GM12878 (cell line): ENCODE measurements around the gene TMPRSS7. TPM values are rescaled to one million over a fixed set of nuclear protein-coding genes. Genes with fewer than 3 reads are reported as not detected.

Experiments
- ATAC-seq: fragments of 200-7000 bp; cut with Tn5 transposase; 3 replicates; pipeline ENCODE4 v1.9.1; 2020; ENCODE audit warnings: mild to moderate bottlenecking, moderate library complexity
- BruUV-seq: library from RNA; stranded (reverse); fragments of 400-500 nt; replicated peaks from 2 replicates; lab custom pipeline; 2021; lab: Mats Ljungman, UMichigan
- CTCF ChIA-PET: fragments of 300-600 bp; sonication (Branson Sonifier 250); formaldehyde crosslinking; extraction: SDS; loops from one replicate; lab custom pipeline; 2021; ENCODE audit warnings: inconsistent platforms; lab: Yijun Ruan, JAX
- POLR2A ChIA-PET: fragments of 350-600 bp; formaldehyde crosslinking; extraction: SDS; loops from one replicate; lab custom pipeline; 2021; ENCODE audit warnings: inconsistent platforms; lab: Charles Lee
- RAD21 ChIA-PET: fragments of 300-600 bp; sonication (Branson Sonifier 250); formaldehyde crosslinking; loops from one replicate; lab custom pipeline; 2023; ENCODE audit warnings: antibody characterized with exemption; ENCODE audit not compliant: unreplicated experiment; lab: Charles Lee
- SMC1A ChIA-PET: fragments of 300-600 bp; sonication (Branson Sonifier 250); formaldehyde crosslinking; loops from one replicate; lab custom pipeline; 2023; ENCODE audit not compliant: unreplicated experiment, uncharacterized antibody; lab: Charles Lee
- DNase-seq: peaks from one replicate; pipeline ENCODE4 v3.0.0-alpha.2; 2011; ENCODE audit warnings: low read depth, low spot score
- FAIRE-seq: peaks from 3 replicates; lab custom pipeline; 2011; peaks lifted over from hg19 to GRCh38; lab: Jason Lieb, UNC
- H2AFZ ChIP-seq: 2 replicates; pipeline ENCODE4 v1.6.0; 2011; ENCODE audit warnings: low read depth, low read length, control low read depth; ENCODE audit not compliant: control insufficient read depth
- H3K27ac ChIP-seq: 2 replicates; pipeline ENCODE4 v1.5.1; 2011; ENCODE audit warnings: control low read depth; ENCODE audit not compliant: control insufficient read depth, insufficient read depth
- H3K27me3 ChIP-seq, 2 experiments: replicated peaks in 1 of 2; 2 replicates each; pipeline versions ENCODE4 v1.6.0 to v1.6.1; 2011; ENCODE audit warnings: low read length in 1 of 2; ENCODE audit not compliant: control insufficient read depth in 2 of 2, insufficient read depth in 2 of 2
- H3K36me3 ChIP-seq, 2 experiments: 2 replicates each; pipeline ENCODE4 v1.5.1; 2011; ENCODE audit warnings: low read length in 1 of 2; ENCODE audit not compliant: control insufficient read depth in 2 of 2, insufficient read depth in 2 of 2
- H3K4me1 ChIP-seq: 2 replicates; pipeline ENCODE4 v1.6.1; 2011; ENCODE audit warnings: mild to moderate bottlenecking, low read length, moderate library complexity, mixed read lengths; ENCODE audit not compliant: control insufficient read depth, insufficient read depth
- H3K4me2 ChIP-seq: 2 replicates; pipeline ENCODE4 v1.6.0; 2011; ENCODE audit warnings: control low read depth; ENCODE audit not compliant: control insufficient read depth, insufficient read depth
- H3K4me3 ChIP-seq: fragments of 200-600 bp; sonication (generic); 2 replicates; pipeline ENCODE4 v1.5.1; 2016
- H3K79me2 ChIP-seq: 2 replicates; pipeline ENCODE4 v1.6.0; 2011; ENCODE audit warnings: low read length; ENCODE audit not compliant: control insufficient read depth, insufficient read depth
- H3K9ac ChIP-seq: 2 replicates; pipeline ENCODE4 v1.8.0; 2011; ENCODE audit warnings: low read length, control low read depth, mixed read lengths; ENCODE audit not compliant: control insufficient read depth, insufficient read depth
- H3K9me3 ChIP-seq: replicated peaks from 3 replicates; pipeline ENCODE4 v1.5.1; 2011; ENCODE audit warnings: mild to moderate bottlenecking, low read length; ENCODE audit not compliant: control insufficient read depth, insufficient read depth
- H4K20me1 ChIP-seq: 2 replicates; pipeline ENCODE4 v1.6.0; 2011; ENCODE audit not compliant: control insufficient read depth, insufficient read depth
- CREB1 ChIP-seq: IDR thresholded peaks from 2 replicates; pipeline ENCODE4 v1.6.1; 2012; ENCODE audit warnings: low read depth, mild to moderate bottlenecking, inconsistent platforms
- E4F1 ChIP-seq: fragments of 450-650 bp; IDR thresholded peaks from 2 replicates; pipeline ENCODE4 v1.6.1; 2018; ENCODE audit warnings: borderline replicate concordance, mild to moderate bottlenecking; ENCODE audit not compliant: partially characterized antibody
- FOS ChIP-seq: IDR thresholded peaks from 3 replicates; pipeline ENCODE4 v1.6.1; 2011; ENCODE audit warnings: borderline replicate concordance; ENCODE audit not compliant: insufficient read length; ENCODE audit errors: extremely low read depth
- IKZF2 ChIP-seq, 2 experiments: fragments of 450-650 bp; IDR thresholded peaks; 2 replicates each; pipeline ENCODE4 v1.6.1; 2017; ENCODE audit warnings: mild to moderate bottlenecking in 2 of 2, moderate library complexity in 2 of 2
- MTA2 ChIP-seq: fragments of 450-650 bp; IDR thresholded peaks from 2 replicates; pipeline ENCODE4 v1.6.1; 2016; ENCODE audit warnings: low read depth, mild to moderate bottlenecking, moderate library complexity
- MTA3 ChIP-seq: IDR thresholded peaks from 2 replicates; pipeline ENCODE4 v1.6.1; 2012; ENCODE audit warnings: low read length, inconsistent platforms, borderline replicate concordance
- PRDM15 ChIP-seq: fragments of 450-650 bp; formaldehyde crosslinking; IDR thresholded peaks from 2 replicates; pipeline ENCODE4 v1.4.0; 2020; ENCODE audit warnings: mild to moderate bottlenecking, moderate library complexity
- SPI1 ChIP-seq: IDR thresholded peaks from 2 replicates; pipeline ENCODE4 v1.6.1; 2011; ENCODE audit warnings: low read depth, mild to moderate bottlenecking, low read length, moderate library complexity, borderline replicate concordance; ENCODE audit not compliant: insufficient read depth
- SREBF1 ChIP-seq: IDR thresholded peaks from 2 replicates; pipeline ENCODE4 v1.6.1; 2012; ENCODE audit warnings: mild to moderate bottlenecking, low read length
- SRF ChIP-seq, 2 experiments: IDR thresholded peaks; 2 replicates each; pipeline ENCODE4 v1.6.1; 2011; ENCODE audit warnings: low read depth in 2 of 2, low read length in 2 of 2, mild to moderate bottlenecking in 1 of 2, moderate library complexity in 1 of 2
- WGBS: methylation state at CpG from one replicate; pipeline ENCODE4 v1.1.6; 2016; ENCODE audit warnings: low lambda C conversion rate; ENCODE audit not compliant: insufficient replicate concordance, insufficient coverage; ENCODE audit errors: missing lambda C conversion rate; 5-methylcytosine and 5-hydroxymethylcytosine counted together
- in situ Hi-C: fragments of 300-500 bp; cut with MboI; formaldehyde crosslinking; loops from 9 replicates; pipeline ENCODE4 v1.14.3; 2018; ENCODE audit warnings: mixed read lengths
- intact Hi-C: fragments of 100-400 bp; cut with micrococcal nuclease; formaldehyde crosslinking; loops from one replicate; pipeline ENCODE4 v1.14.2; 2022; ENCODE audit not compliant: unreplicated experiment
- polyA plus RNA-seq, 11 experiments: library from polyadenylated mRNA; depleted of rRNA in 4 of 11; unstranded in 6 of 11; stranded (reverse) in 5 of 11; fragments of >200 nt; fragmentation: Nextera tagmentation in 4 of 11; fragmentation: Illumina TruSeq in 1 of 11; extraction: Ambion mirVana in 4 of 11; extraction: Trizol in 1 of 11; gene quantifications; 1 replicate in 1 of 11; 2 replicates in 10 of 11; pipeline versions ENCODE4 v1.2.1 to v1.2.3, GENCODE V29; 2011 to 2016; ENCODE audit warnings: inconsistent platforms in 2 of 11, missing spikeins in 2 of 11, low read depth in 1 of 11
- total RNA-seq, 4 experiments: library from RNA; depleted of rRNA in 3 of 4; stranded (reverse); fragments of >200 nt in 3 of 4; fragmentation: Illumina TruSeq in 1 of 4; extraction: Trizol in 1 of 4; gene quantifications; 2 replicates each; pipeline versions ENCODE4 v1.2.1 to v1.2.3, GENCODE V29; 2013 to 2021

The TMPRSS7 gene
- total and polyA plus RNA-seq, 10 of the 15 experiments (the other 5 are each of a cell fraction or from before 2014, with no cell fraction given), result 0.03 TPM; not detected in 9

- 28% methylated on average over 3 of the region's 3 CpGs for WGBS
- no peaks in the 10 kb centered on the region for H3K79me2 ChIP-seq
- H3K4me3 ChIP-seq, result no peak overlapping the region
- no peak overlapping the region for H3K9ac ChIP-seq
- H3K27me3 ChIP-seq, result no peaks in the 10 kb centered on the region
- in situ Hi-C loops, result no loop called here
- TF ChIP-seq IKZF2 (IDR thresholded peaks at IDR 0.05) (0 out of 4 replicates have a peak, but pooled peaks of 1 of the 2 experiments have one; percentile 18), SPI1 (peak; percentile 84), MTA2 (no peak)
- TF ChIP-seq, all 136 proteins: peak for 2
- H3K4me1 ChIP-seq, result no peaks in the 10 kb centered on the region
- intact Hi-C loops, result no loop called here
- no peak overlapping the region for H3K4me2 ChIP-seq
- CTCF ChIA-PET, result interaction anchor here (0.6 to 4.4 kb wide), 15 partner anchors 11 to 322 kb away, joined by 3 to 59 read pairs (median 4); no protein-coding TSS in a partner anchor
- H4K20me1 ChIP-seq, result no peaks in the 10 kb centered on the region
- peak; percentile 72 for ATAC-seq
- no peaks in the 10 kb centered on the region for H3K36me3 ChIP-seq
- H3K9me3 ChIP-seq, result no peaks in the 10 kb centered on the region
- no peak overlapping the region for H3K27ac ChIP-seq
- SMC1A ChIA-PET, result interaction anchor here (0.7 to 4.1 kb wide), 17 partner anchors 10 to 322 kb away, joined by 3 to 23 read pairs (median 4); partner anchors contain the start of gene ABHD10
- DNase-seq, result peak; percentile 25
- no TSS peak for BruUV-seq
- no peak overlapping the region for H2AFZ ChIP-seq
- RAD21 ChIA-PET, result interaction anchor here (0.9 to 3.4 kb wide), 6 partner anchors 23 to 369 kb away, joined by 3 to 25 read pairs (median 6); partner anchors contain the start of gene ABHD10
- POLR2A ChIA-PET, result interaction anchor here (1.5 kb wide), 1 partner anchor 60 kb away, joined by 8 read pairs; the partner anchor contains the start of gene ABHD10
- FAIRE-seq, result peak; percentile 47
Observed at GRCh38 chr3:112038863-112039262, 4.3 kb downstream of the TMPRSS7 start.

- CTCF ChIA-PET, result interaction anchor here (0.5 to 4.4 kb wide), 9 partner anchors 9 to 372 kb away, joined by 3 to 59 read pairs (median 4); no protein-coding TSS in a partner anchor
- Histone ChIP-seq H3K27ac (no peak overlapping the region), H3K36me3 (no peaks in the 10 kb centered on the region), H3K9ac (no peak overlapping the region), H3K9me3 (no peaks in the 10 kb centered on the region), H3K4me3 (no peak overlapping the region), H3K4me2 (no peak overlapping the region), H3K27me3 (peaks cover 0 to 6% of the 10 kb centered on the region in 2 experiments; a peak in 1 of 4 replicates), H4K20me1 (no peaks in the 10 kb centered on the region), H2AFZ (no peak overlapping the region), H3K79me2 (no peaks in the 10 kb centered on the region), H3K4me1 (no peaks in the 10 kb centered on the region)
- POLR2A ChIA-PET, result interaction anchor here (1.0 kb wide), 1 partner anchor 28 kb away, joined by 3 read pairs; no protein-coding TSS in a partner anchor
- FAIRE-seq (no peak), DNase-seq (no peak), ATAC-seq (no peak)
- RAD21 ChIA-PET, result interaction anchor here (3.0 to 3.4 kb wide), 2 partner anchors 28 to 52 kb away, joined by 18 to 21 read pairs; no protein-coding TSS in a partner anchor
- SMC1A ChIA-PET, result interaction anchor here (1.0 to 5.7 kb wide), 10 partner anchors 23 to 345 kb away, joined by 3 to 48 read pairs (median 6); partner anchors contain the start of gene ABHD10
- no TSS peak for BruUV-seq
- in situ Hi-C loops, result no loop called here
- intact Hi-C loops, result loop anchor here (10.0 kb wide), 1 partner anchor 327 kb away; no protein-coding TSS in a partner anchor
- TF ChIP-seq MTA3, result no peak
- TF ChIP-seq PRDM15, result no peak
- TF ChIP-seq E4F1, result no peak
- no peak for TF ChIP-seq SREBF1
- TF ChIP-seq CREB1, result no peak
- no peak for TF ChIP-seq SRF (IDR thresholded peaks at IDR 0.05; ENCODE audit: low read depth in 2 of 2, low read length in 2 of 2)
- no peak for TF ChIP-seq FOS
Observed at GRCh38 chr3:112041321-112041720, 6.8 kb downstream of the TMPRSS7 start.
